ENCODE results near the gene SCAMP5.

DNA sequence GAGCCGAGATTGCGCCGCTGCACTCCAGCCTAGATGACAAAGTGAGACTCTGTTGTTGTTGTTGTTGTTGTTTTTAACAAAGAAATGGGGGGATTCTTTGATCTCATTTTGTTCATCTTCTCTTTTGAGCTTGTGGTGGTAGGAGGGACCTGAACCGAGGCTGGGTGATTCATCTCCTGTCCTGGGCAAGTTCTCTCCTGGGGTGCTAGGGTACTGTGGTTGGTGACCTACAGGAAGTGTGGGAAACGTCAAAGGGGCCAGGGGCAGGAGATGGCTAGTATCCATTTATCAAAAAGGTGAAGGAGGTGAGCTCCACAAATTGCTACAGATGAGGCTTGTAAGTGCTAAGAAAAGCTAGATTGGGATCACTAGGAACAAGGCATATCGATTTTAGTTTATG lies 42.3 kb downstream of the SCAMP5 start:
- no peak for TF ChIP-seq MAZ (IDR thresholded peaks at IDR 0.05; ENCODE audit: borderline replicate concordance, low read depth, low read length)
- no peak for TF ChIP-seq REST (IDR thresholded peaks at IDR 0.05)
- TF ChIP-seq CTCF (IDR thresholded peaks at IDR 0.05), result no peak
- no peak for TF ChIP-seq NFE2L2 (conservative IDR thresholded peaks at IDR 0.05; ENCODE audit: low read length)
- no peak for TF ChIP-seq POLR2A (IDR thresholded peaks at IDR 0.05; ENCODE audit: low read length)
- no peak for TF ChIP-seq CHD4 (IDR thresholded peaks at IDR 0.05; ENCODE audit: borderline replicate concordance)
- TF ChIP-seq, protein P1, sequence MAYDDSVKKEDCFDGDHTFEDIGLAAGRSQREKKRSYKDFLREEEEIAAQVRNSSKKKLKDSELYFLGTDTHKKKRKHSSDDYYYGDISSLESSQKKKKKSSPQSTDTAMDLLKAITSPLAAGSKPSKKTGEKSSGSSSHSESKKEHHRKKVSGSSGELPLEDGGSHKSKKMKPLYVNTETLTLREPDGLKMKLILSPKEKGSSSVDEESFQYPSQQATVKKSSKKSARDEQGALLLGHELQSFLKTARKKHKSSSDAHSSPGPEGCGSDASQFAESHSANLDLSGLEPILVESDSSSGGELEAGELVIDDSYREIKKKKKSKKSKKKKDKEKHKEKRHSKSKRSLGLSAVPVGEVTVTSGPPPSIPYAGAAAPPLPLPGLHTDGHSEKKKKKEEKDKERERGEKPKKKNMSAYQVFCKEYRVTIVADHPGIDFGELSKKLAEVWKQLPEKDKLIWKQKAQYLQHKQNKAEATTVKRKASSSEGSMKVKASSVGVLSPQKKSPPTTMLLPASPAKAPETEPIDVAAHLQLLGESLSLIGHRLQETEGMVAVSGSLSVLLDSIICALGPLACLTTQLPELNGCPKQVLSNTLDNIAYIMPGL (CRISPR knock-in tag; IDR thresholded peaks at IDR 0.05; ENCODE audit: borderline replicate concordance), result no peak
- TF ChIP-seq KDM1A (IDR thresholded peaks at IDR 0.05; ENCODE audit: low read depth), result no peak
- no peak for TF ChIP-seq POLR2AphosphoS2 (conservative IDR thresholded peaks at IDR 0.05; ENCODE audit: low read length)
- TF ChIP-seq HOXA7 (CRISPR knock-in tag; IDR thresholded peaks at IDR 0.05), result no peak
- TF ChIP-seq JUN (IDR thresholded peaks at IDR 0.05), result no peak
- no peak for TF ChIP-seq CBX2 (IDR thresholded peaks at IDR 0.05; ENCODE audit: borderline replicate concordance, low read depth)
- TF ChIP-seq SREBF2 (IDR thresholded peaks at IDR 0.05), result no peak
- no peak for TF ChIP-seq EP300 (IDR thresholded peaks at IDR 0.05)

All from A549 (cell line).